ENCODE data around the gene SPPL3. TPM values are rescaled to one million over a fixed set of nuclear protein-coding genes. Genes with fewer than 3 reads are reported as not detected.

Gene SPPL3
- total RNA-seq, 1 experiment from 2014 or later, result 12.5 TPM

Other genes starting within 250 kb of the SPPL3 start
- 76.6 and 77.4 TPM in 2 replicates for gene MLEC, start 217.2 kb downstream of the SPPL3 start, total RNA-seq (2014; rRNA removed; shearing (Covaris generic))
- 17.9 and 18.0 TPM in 2 replicates for gene UNC119B, start 193.9 kb downstream of the SPPL3 start, total RNA-seq (2014; rRNA removed; shearing (Covaris generic))
- gene ACADS, start 178.5 kb downstream of the SPPL3 start, total RNA-seq (2014; rRNA removed; shearing (Covaris generic)), result 12.8 and 13.6 TPM in 2 replicates
- gene HNF1A, start 74.2 kb upstream of the SPPL3 start, total RNA-seq (2014; rRNA removed; shearing (Covaris generic)), result not detected in 2 replicates
- 17.8 and 18.6 TPM in 2 replicates for gene C12orf43, start 112.1 kb upstream of the SPPL3 start, total RNA-seq (2014; rRNA removed; shearing (Covaris generic))
- gene OASL, start 134.9 kb upstream of the SPPL3 start, total RNA-seq (2014; rRNA removed; shearing (Covaris generic)), result 0.17 TPM in 1 of 2 replicates, not detected in the other
- gene P2RX7, start 228.5 kb upstream of the SPPL3 start, total RNA-seq (2014; rRNA removed; shearing (Covaris generic)), result 0.55 and 1.2 TPM in 2 replicates

All from NCI-H460 (cell line).